Measurements from ENCODE around the gene WHRN.

- TF ChIP-seq, protein P1, sequence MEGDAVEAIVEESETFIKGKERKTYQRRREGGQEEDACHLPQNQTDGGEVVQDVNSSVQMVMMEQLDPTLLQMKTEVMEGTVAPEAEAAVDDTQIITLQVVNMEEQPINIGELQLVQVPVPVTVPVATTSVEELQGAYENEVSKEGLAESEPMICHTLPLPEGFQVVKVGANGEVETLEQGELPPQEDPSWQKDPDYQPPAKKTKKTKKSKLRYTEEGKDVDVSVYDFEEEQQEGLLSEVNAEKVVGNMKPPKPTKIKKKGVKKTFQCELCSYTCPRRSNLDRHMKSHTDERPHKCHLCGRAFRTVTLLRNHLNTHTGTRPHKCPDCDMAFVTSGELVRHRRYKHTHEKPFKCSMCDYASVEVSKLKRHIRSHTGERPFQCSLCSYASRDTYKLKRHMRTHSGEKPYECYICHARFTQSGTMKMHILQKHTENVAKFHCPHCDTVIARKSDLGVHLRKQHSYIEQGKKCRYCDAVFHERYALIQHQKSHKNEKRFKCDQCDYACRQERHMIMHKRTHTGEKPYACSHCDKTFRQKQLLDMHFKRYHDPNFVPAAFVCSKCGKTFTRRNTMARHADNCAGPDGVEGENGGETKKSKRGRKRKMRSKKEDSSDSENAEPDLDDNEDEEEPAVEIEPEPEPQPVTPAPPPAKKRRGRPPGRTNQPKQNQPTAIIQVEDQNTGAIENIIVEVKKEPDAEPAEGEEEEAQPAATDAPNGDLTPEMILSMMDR (IDR thresholded peaks at IDR 0.05; ENCODE audit: insufficient read depth, low read length, poor library complexity, severe bottlenecking): no peak
- no peak for TF ChIP-seq EZH2phosphoT487 (conservative IDR thresholded peaks at IDR 0.05; ENCODE audit: low read length)
Measured at GRCh38 chr9:114501796-114502682, 3.2 kb downstream of the WHRN start.
